ENCODE measurements around the gene VWA3B.

- TF ChIP-seq POLR2A (IDR thresholded peaks at IDR 0.05; ENCODE audit: low read depth, low read length) (no peak), CTCF (IDR thresholded peaks at IDR 0.05; ENCODE audit: extremely low read depth in 1 of 2, insufficient read depth in 1 of 2, low read depth in 1 of 2, low read length in 2 of 2) (no peak), POLR2AphosphoS5 (IDR thresholded peaks at IDR 0.05; ENCODE audit: insufficient read depth, low read depth, low read length) (no peak)
These were observed 61.8 kb downstream of the VWA3B start for GRCh38 chr2:98148595-98149332.

Data from endothelial cell of umbilical vein (primary cell).